ENCODE results near the gene CCT4. TPM values are rescaled to one million over a fixed set of nuclear protein-coding genes. Genes with fewer than 3 reads are reported as not detected.
"Not testable (repeated sequence)": the region's sequence is repeated elsewhere in the genome, so short reads cannot be mapped to it uniquely, and the experiment has no call there.

The CCT4 gene
- polyA plus RNA-seq, 3 donors: 168 to 193 (median 181) TPM

DNA sequence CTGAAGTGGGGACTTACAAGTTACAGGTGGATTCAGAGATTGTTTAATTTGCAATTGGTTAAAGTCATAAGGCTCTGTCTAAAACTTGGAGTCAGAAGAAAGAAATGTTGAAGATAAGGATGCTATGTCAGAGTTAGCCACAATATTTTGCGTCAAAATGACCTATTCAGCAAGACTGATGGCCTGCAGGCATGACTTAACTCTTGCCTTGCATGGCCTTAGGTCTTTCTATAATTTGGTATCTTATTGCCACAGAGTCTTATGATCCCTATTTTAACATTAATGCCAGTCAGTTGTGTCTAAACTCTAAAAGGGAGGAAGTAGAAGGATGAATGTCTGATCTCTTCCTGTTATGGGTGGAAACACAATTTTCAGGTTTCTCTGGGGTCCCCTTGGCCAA is 11.8 kb upstream of the CCT4 start:
- no peak for DNase-seq (ENCODE audit: extremely low read depth in 1 of 11, low read depth in 9 of 11, low spot score in 4 of 11)

- no peak for DNase-seq (ENCODE audit: extremely low read depth in 1 of 11, low read depth in 9 of 11, low spot score in 4 of 11)
These were observed 10.4 kb upstream of the CCT4 start for GRCh38 chr2:61898810-61899209.

GRCh38 chr2:61887717-61888266 is 664 bp downstream of the CCT4 start:
- DNase-seq (ENCODE audit: extremely low read depth in 1 of 11, low read depth in 9 of 11, low spot score in 4 of 11): peak in 5 of 11 donors; percentile 8 to 17 (median 11)

DNA sequence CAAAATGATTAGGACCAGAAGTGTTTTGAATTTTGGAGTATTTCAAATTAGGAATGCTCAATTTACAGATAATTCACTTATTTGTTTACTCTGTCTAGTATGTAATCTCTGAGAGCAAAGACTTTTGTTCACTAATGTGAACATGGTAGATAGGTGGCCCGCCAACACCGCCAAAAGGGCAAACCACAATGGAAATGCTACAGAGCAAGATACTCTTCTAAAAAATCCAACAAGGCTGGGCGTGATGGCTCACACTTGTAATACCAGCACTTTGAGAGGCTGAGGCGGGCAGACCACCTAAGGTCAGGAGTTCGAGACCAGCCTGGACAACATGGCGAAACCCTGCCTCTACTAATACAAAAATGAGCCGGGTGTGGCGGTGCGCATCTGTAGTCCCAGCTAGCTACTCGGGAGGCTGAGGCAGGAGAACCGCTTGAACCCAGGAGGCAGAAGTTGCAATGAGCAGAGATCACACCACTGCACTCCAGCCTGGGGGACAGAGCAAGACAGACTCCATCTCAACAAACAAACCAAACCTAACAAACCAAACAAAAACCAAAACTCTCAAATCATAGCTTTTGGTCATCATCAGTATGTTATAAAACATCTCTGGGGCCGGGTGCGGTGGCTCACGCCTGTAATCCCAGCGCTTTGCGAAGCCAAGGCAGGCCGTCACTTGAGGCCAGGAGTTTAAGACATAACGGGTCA is 2.4 kb downstream of the CCT4 start:
- no peak for DNase-seq (ENCODE audit: extremely low read depth in 1 of 11, low read depth in 9 of 11, low spot score in 4 of 11)

GRCh38 chr2:61882850-61883249 is 5.6 kb downstream of the CCT4 start:
- no peak for DNase-seq (ENCODE audit: extremely low read depth in 1 of 11, low read depth in 9 of 11, low spot score in 4 of 11)

DNA sequence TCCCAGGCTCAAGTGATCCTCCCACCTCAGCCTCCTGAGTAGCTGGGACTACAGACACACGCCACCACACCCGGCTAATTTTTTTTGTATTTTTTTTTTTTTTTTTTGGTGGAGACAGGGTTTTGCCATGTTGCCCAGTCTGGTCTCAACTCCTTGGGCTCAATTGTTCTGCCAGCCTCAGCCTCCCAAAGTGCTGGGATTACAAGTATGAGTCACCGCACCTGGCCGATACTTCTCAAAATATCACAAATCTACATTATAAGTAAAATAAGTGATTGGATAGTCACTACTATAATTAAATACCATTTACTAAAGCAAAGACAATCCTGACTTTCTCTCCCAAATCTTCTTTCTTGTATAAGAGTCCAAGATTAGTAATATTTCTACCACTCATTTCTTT is 9.1 kb downstream of the CCT4 start:
- DNase-seq (ENCODE audit: extremely low read depth in 1 of 11, low read depth in 9 of 11, low spot score in 4 of 11): not testable (repeated sequence)

DNA sequence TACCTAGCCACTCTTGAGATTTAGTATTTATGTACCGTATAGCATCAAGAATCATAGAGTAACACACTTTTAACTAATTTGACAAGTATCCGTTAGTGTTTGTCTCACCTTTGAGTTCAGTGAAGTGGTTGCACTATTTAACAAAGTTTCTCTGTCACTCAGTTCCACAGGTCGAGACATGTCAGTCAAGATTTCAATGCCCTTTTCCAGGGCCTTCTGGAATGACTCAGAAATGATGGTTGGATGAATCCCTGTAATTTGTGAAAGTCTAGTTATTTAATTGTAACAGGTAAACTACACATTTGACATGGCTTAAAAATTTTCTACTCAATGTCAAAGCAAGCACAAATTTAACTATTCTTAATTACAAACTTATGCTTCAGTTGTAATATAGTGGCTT is 9.7 kb downstream of the CCT4 start:
- DNase-seq (ENCODE audit: extremely low read depth in 1 of 11, low read depth in 9 of 11, low spot score in 4 of 11): no peak

DNA sequence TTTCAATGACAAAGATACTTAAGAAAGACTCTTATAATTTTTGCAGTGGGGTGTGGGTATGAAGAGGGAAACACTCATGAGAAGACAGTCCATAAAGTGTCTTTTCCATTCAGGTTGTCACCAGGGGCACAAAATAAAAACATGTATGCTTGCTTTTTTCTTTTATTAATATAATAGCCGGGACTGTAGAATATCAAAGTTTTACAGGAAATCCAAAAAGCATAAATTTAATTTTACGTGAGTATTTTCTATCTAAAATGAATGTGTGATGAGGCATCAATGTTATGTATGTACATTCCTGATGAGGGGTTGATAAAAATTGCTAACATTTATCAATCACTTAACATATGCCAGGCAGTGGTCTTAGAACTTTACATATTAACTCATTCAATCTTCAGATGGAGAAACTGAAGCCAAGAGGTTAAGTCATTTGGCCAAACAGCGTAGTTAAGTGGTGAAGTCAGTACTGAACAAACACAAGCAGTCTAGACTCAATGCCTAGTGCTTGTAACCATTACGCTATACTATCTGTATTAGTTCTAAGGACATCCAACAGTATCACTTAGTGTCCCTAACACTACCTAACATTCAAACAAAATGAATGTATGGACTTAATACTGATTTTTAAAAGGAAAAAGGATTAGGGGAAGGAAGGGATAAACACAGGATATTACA is 10.7 kb downstream of the CCT4 start:
- no peak for DNase-seq (ENCODE audit: extremely low read depth in 1 of 11, low read depth in 9 of 11, low spot score in 4 of 11)

DNA sequence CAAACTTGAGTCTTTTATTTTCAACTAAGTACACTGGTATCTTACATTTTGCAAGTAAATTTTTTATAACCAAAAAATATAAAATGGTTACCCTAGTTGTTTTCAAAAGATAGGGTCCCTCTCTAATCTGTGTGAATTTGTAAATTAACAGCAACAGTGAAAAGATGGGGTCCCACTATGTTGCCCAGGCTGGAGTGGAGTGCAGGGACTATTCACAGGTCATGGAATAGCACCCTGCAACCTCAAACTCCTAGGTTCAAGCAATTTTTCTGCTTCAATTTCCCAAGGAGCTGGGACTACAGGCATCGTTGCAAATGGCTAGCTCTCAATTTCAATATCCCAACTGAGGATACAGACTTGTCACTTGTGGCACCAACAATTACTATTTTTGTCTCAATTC is 12.1 kb downstream of the CCT4 start:
- DNase-seq (ENCODE audit: extremely low read depth in 1 of 11, low read depth in 9 of 11, low spot score in 4 of 11): no peak

- DNase-seq (ENCODE audit: extremely low read depth in 1 of 11, low read depth in 9 of 11, low spot score in 4 of 11): not testable (repeated sequence)
These were observed 21.9 kb downstream of the CCT4 start for GRCh38 chr2:61866482-61867089.

DNA sequence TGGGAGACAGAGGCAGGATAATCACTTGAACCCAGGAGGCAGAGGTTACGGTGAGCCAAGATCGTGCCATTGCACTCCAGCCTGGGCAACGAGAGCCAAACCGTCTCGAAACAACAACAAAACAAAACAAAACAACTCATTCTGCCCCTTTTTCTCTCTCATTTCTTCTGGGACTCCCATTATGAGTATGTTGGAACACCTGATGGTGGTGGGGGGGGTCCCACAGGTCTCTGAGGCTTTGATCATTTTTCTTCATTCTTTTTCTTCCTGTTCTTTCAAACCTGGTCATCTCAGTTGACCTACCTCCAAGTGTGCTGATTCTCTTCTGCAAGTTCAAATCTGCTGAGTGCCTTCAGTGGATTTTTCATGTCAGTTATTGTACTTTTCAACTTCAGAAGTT is 26.4 kb downstream of the CCT4 start:
- DNase-seq (ENCODE audit: extremely low read depth in 1 of 11, low read depth in 9 of 11, low spot score in 4 of 11): no peak

- no peak for DNase-seq (ENCODE audit: extremely low read depth in 1 of 11, low read depth in 9 of 11, low spot score in 4 of 11)
These were observed 31.2 kb downstream of the CCT4 start for GRCh38 chr2:61857224-61857623.

DNA sequence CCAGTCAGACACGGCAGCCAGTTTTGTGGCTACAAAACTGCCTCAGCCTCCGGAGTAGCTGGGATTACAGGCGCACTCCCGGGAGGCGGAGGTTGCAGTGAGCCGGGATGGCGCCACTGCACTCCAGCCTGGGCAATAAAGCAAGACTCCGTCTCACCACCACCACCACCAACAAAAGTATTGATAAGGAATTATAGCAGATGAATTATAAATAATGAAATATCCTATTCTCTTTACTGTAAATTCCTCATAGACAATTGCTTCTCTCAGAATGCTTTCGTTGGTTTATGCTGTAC is 33.2 kb downstream of the CCT4 start:
- no peak for DNase-seq (ENCODE audit: extremely low read depth in 1 of 11, low read depth in 9 of 11, low spot score in 4 of 11)

DNA sequence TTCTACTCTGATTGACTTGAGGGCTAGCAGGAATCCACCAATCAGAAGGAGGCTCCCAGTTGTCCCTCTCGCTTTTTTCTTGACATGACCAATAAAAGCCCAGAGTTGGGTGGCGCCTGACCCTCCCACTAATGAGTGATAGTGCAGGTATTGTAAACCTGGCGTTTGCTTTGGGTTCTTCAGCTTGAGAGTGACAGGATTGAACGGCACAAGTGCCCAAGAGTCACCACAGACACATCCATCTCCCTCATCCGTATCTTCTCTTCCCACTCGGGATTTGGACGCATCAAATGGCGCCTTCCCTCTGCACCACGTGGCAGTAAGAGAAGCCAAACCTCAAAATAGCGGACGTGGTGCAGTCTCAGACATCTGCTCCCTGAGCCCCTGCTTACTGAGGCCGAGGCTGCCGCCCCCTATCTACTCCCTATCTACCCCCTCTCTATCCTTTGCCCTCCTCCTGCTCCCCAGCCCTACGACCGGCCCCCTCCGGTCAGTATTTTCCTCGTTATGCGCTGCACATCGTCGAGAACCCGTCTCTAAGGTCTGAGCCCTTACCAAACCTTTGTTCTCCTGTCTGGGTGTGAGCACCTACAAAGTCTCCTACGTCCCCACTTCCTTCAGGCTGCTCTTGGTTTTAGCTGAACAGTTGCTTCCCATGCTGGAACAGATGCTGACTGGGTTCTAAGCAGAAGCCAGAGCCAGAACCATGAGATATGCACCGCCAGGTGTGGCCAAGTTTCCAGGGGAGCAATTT is 33.7 kb downstream of the CCT4 start:
- peak; percentile 89 to 97 (median 93) for DNase-seq (ENCODE audit: extremely low read depth in 1 of 11, low read depth in 9 of 11, low spot score in 4 of 11)

- DNase-seq (ENCODE audit: extremely low read depth in 1 of 11, low read depth in 9 of 11, low spot score in 4 of 11): peak; percentile 80 to 91 (median 88)
These were observed 34.5 kb downstream of the CCT4 start, which contains the start of gene FAM161A for GRCh38 chr2:61853847-61854563. TSS of gene FAM161A (minus strand) at chr2:61854060. CDS start at chr2:61854041, 19 bp downstream.

DNA sequence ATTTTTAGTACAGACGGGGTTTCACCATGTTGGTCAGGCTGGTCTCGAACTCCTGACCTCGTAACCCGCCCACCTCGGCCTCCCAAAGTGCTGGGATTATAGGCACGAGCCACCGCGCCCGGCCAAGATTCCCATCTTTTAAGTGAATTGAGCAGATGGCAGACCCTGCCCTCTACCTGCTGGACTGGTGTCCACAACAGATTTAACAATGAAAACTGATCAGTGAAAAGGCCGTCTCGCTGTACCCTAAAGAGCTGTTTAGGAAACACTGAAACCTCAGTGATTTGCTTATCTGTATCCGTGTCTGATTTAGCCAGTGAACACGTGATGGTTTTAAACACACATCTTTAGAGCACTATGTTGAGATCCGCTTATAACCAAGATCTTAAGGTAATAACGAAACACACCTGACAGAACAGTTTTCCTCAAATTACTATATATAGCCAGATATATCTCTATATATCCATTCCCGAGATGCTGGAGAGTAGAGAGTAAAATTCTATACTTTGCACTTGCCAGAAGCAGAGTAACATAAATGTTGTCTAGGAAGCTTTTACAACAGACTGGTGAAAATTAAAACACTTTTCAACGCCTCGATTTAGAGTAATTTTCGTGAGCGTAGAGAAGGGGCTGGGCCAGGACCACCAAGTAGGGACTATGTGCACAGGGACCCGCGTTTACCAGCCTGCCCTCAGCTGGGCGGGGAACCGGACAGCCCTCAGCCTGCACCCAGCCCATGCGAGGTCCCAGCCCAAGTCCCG is 35.2 kb downstream of the CCT4 start:
- DNase-seq (ENCODE audit: extremely low read depth in 1 of 11, low read depth in 9 of 11, low spot score in 4 of 11): peak in 6 of 11 donors; percentile 4 to 18 (median 7)

GRCh38 chr2:61851270-61851669 is 37.2 kb downstream of the CCT4 start:
- not testable (repeated sequence) for DNase-seq (ENCODE audit: extremely low read depth in 1 of 11, low read depth in 9 of 11, low spot score in 4 of 11)

DNA sequence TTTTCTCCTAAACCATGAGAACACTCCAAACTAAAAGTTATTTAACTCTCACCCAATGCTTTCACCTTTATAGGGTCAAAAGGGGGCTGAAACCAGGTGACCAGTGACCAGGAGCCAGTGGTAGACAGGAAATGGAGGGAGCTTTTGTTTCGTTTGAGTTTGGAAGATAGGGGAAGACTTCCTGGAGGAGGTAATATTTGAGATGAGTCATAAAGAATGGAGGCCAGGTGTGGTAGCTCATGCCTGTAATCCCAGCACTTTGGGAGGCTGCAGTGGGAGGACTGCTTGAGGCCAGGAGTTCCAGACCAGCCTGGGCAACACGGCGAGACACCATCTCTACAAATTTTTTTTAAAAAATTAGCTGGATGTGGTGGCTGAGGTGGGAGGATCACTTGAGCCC is 43.1 kb downstream of the CCT4 start:
- DNase-seq (ENCODE audit: extremely low read depth in 1 of 11, low read depth in 9 of 11, low spot score in 4 of 11): no peak

Data from renal cortex interstitium (tissue), 11 donors.